HL-60 (cell line): ENCODE results near the gene TIMP1.
A peak's percentile ranks its signal among the peaks of the same experiment; 100 is the strongest.

Source experiments
- DNase-seq, 2 experiments: peaks; one replicate each; pipeline ENCODE4 v3.0.0-alpha.2; 2010 to 2020; ENCODE audit warnings: low read depth in 1 of 2, low spot score in 1 of 2
- H3K27ac ChIP-seq: fragments of 250-450 bp; sonication (Bioruptor Pico); replicated peaks from 2 replicates; pipeline ENCODE4 v1.5.1; 2020; ENCODE audit warnings: mild to moderate bottlenecking, moderate library complexity
- H3K27me3 ChIP-seq: fragments of 250-450 bp; sonication (Bioruptor Pico); 2 replicates; pipeline ENCODE4 v1.5.1; 2021; ENCODE audit warnings: mild to moderate bottlenecking, moderate library complexity; ENCODE audit not compliant: insufficient read depth, poor library complexity, severe bottlenecking
- H3K4me3 ChIP-seq: replicated peaks from 2 replicates; pipeline ENCODE4 v1.5.1; 2011; ENCODE audit warnings: mild to moderate bottlenecking, control low read depth, low read length; ENCODE audit not compliant: insufficient read depth
- GABPA ChIP-seq: IDR thresholded peaks from 2 replicates; pipeline ENCODE4 v1.6.1; 2012; ENCODE audit warnings: low read depth
- POLR2AphosphoS5 ChIP-seq: IDR thresholded peaks from 2 replicates; pipeline ENCODE4 v1.6.1; 2012; ENCODE audit warnings: low read depth
- SPI1 ChIP-seq: IDR thresholded peaks from 2 replicates; pipeline ENCODE4 v1.6.1; 2012; ENCODE audit warnings: low read depth, mild to moderate bottlenecking, borderline replicate concordance
- TF ChIP-seq, protein P1 (sequence below): IDR thresholded peaks from 2 replicates; pipeline ENCODE4 v1.6.1; 2012; ENCODE audit warnings: low read depth; ENCODE audit not compliant: insufficient replicate concordance
- TF ChIP-seq, protein P2 (sequence below): IDR thresholded peaks from one replicate; pipeline ENCODE4 v1.5.1; 2011; ENCODE audit warnings: low read length, control low read depth, inconsistent platforms; ENCODE audit not compliant: insufficient read depth

TIMP1 gene

GRCh38 chrX:47621851-47622250 lies 39.6 kb downstream of the TIMP1 start:
- DNase-seq: no peak
- no peak overlapping the region for H3K27ac ChIP-seq
- no peaks in the 10 kb centered on the region for H3K27me3 ChIP-seq
- no peak overlapping the region for H3K4me3 ChIP-seq
- TF ChIP-seq, protein P1, sequence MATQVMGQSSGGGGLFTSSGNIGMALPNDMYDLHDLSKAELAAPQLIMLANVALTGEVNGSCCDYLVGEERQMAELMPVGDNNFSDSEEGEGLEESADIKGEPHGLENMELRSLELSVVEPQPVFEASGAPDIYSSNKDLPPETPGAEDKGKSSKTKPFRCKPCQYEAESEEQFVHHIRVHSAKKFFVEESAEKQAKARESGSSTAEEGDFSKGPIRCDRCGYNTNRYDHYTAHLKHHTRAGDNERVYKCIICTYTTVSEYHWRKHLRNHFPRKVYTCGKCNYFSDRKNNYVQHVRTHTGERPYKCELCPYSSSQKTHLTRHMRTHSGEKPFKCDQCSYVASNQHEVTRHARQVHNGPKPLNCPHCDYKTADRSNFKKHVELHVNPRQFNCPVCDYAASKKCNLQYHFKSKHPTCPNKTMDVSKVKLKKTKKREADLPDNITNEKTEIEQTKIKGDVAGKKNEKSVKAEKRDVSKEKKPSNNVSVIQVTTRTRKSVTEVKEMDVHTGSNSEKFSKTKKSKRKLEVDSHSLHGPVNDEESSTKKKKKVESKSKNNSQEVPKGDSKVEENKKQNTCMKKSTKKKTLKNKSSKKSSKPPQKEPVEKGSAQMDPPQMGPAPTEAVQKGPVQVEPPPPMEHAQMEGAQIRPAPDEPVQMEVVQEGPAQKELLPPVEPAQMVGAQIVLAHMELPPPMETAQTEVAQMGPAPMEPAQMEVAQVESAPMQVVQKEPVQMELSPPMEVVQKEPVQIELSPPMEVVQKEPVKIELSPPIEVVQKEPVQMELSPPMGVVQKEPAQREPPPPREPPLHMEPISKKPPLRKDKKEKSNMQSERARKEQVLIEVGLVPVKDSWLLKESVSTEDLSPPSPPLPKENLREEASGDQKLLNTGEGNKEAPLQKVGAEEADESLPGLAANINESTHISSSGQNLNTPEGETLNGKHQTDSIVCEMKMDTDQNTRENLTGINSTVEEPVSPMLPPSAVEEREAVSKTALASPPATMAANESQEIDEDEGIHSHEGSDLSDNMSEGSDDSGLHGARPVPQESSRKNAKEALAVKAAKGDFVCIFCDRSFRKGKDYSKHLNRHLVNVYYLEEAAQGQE: no peak
- no peak for TF ChIP-seq POLR2AphosphoS5
- no peak for TF ChIP-seq SPI1
- TF ChIP-seq, protein P2, sequence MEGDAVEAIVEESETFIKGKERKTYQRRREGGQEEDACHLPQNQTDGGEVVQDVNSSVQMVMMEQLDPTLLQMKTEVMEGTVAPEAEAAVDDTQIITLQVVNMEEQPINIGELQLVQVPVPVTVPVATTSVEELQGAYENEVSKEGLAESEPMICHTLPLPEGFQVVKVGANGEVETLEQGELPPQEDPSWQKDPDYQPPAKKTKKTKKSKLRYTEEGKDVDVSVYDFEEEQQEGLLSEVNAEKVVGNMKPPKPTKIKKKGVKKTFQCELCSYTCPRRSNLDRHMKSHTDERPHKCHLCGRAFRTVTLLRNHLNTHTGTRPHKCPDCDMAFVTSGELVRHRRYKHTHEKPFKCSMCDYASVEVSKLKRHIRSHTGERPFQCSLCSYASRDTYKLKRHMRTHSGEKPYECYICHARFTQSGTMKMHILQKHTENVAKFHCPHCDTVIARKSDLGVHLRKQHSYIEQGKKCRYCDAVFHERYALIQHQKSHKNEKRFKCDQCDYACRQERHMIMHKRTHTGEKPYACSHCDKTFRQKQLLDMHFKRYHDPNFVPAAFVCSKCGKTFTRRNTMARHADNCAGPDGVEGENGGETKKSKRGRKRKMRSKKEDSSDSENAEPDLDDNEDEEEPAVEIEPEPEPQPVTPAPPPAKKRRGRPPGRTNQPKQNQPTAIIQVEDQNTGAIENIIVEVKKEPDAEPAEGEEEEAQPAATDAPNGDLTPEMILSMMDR: no peak
- no peak for TF ChIP-seq GABPA

- Histone ChIP-seq H3K27me3 (no peaks in the 10 kb centered on the region), H3K27ac (no peak overlapping the region), H3K4me3 (no peak overlapping the region)
- DNase-seq: peak in 1 of 2 experiments; percentile 13
- TF ChIP-seq, protein P1: no peak
- TF ChIP-seq SPI1: no peak
- no peak for TF ChIP-seq POLR2AphosphoS5
- TF ChIP-seq, protein P2: no peak
- TF ChIP-seq GABPA: no peak
Measured at GRCh38 chrX:47623540-47624027, 41.3 kb downstream of the TIMP1 start.

- Histone ChIP-seq H3K27ac (no peak overlapping the region), H3K27me3 (no peaks in the 10 kb centered on the region), H3K4me3 (no peak overlapping the region)
- no peak for DNase-seq
- TF ChIP-seq, protein P1: no peak
- TF ChIP-seq, protein P2: no peak
- TF ChIP-seq SPI1: no peak
- TF ChIP-seq GABPA: no peak
- TF ChIP-seq POLR2AphosphoS5: no peak
Measured at GRCh38 chrX:47625365-47625764, 43.1 kb downstream of the TIMP1 start.
